Uterus (tissue), 4 donors: ENCODE measurements around the gene C3orf70. TPM values are rescaled to one million over a fixed set of nuclear protein-coding genes. Genes with fewer than 3 reads are reported as not detected.

Experiments
- DNase-seq, 2 donors: peaks; one replicate each; pipeline ENCODE4 v3.0.0-alpha.2; 2019 to 2020
- H3K27ac ChIP-seq, 2 donors: fragments of 200-600 bp; sonication (generic); 1 replicate in 1 of 2; 2 replicates in 1 of 2; pipeline ENCODE4 v1.5.1; 2016 to 2018
- H3K27me3 ChIP-seq, 2 donors: fragments of 200-600 bp; sonication (generic); one replicate each; pipeline ENCODE4 v1.5.1; 2018 to 2019; ENCODE audit warnings: control low read depth in 1 of 2
- H3K36me3 ChIP-seq, 2 donors: fragments of 200-600 bp; sonication (generic); one replicate each; pipeline ENCODE4 v1.5.1; 2019; ENCODE audit warnings: control low read depth in 1 of 2
- H3K4me1 ChIP-seq, 2 donors: fragments of 200-600 bp; sonication (generic); one replicate each; pipeline ENCODE4 v1.5.1; 2018 to 2019; ENCODE audit warnings: control low read depth in 1 of 2
- H3K4me3 ChIP-seq, 2 donors: fragments of 200-600 bp; sonication (generic); 1 replicate in 1 of 2; 2 replicates in 1 of 2; pipeline ENCODE4 v1.5.1; 2018 to 2019; ENCODE audit warnings: mild to moderate bottlenecking in 1 of 2
- H3K9me3 ChIP-seq, 2 donors: fragments of 200-600 bp; sonication (generic); one replicate each; pipeline ENCODE4 v1.5.1; 2019; ENCODE audit warnings: control low read depth in 1 of 2
- CTCF ChIP-seq, 4 experiments: fragments of 200-600 bp in 2 of 4; fragments of 450-650 bp in 2 of 4; sonication (generic) in 2 of 4; IDR thresholded peaks; one replicate each; pipeline ENCODE4 v1.5.1; 2016 to 2019; ENCODE audit warnings: antibody characterized with exemption in 4 of 4, mild to moderate bottlenecking in 2 of 4, moderate library complexity in 1 of 4
- POLR2A ChIP-seq, 2 donors: fragments of 450-650 bp; IDR thresholded peaks; one replicate each; pipeline ENCODE4 v1.6.1; 2016; ENCODE audit warnings: antibody characterized with exemption in 2 of 2, mild to moderate bottlenecking in 1 of 2, moderate library complexity in 1 of 2
- intact Hi-C: fragments of 100-400 bp; cut with DNase I; formaldehyde crosslinking; loops from one replicate; pipeline ENCODE4 v1.15.1; 2023; ENCODE audit warnings: low total_unique reads
- total RNA-seq, 4 donors: library from RNA; depleted of rRNA in 3 of 4; stranded (reverse); fragments of >200 nt in 3 of 4; gene quantifications; one replicate each; pipeline versions ENCODE4 v1.1.0 to v1.2.4, GENCODE V29; 2014 to 2023
- donor health status: DM: yes; HTN: yes; CAD: no.

The C3orf70 gene
- total RNA-seq, 4 donors from 2014 or later: 4.4 to 24.4 (median 16.9) TPM

GRCh38 chr3:185089343-185089742 lies 63.5 kb downstream of the C3orf70 start:
- TF ChIP-seq CTCF (IDR thresholded peaks at IDR 0.05) (no peak), POLR2A (IDR thresholded peaks at IDR 0.05) (no peak)
- H3K4me3 ChIP-seq: no peak overlapping the region
- no peaks in the 10 kb centered on the region for H3K36me3 ChIP-seq
- no peak overlapping the region for H3K27ac ChIP-seq
- H3K27me3 ChIP-seq: no peaks in the 10 kb centered on the region
- no peak for DNase-seq
- H3K4me1 ChIP-seq: peaks cover 0 to 3% of the 10 kb centered on the region in 2 donors
- no peaks in the 10 kb centered on the region for H3K9me3 ChIP-seq
- intact Hi-C loops: no loop called here

- no peaks in the 10 kb centered on the region for H3K27me3 ChIP-seq
- no peaks in the 10 kb centered on the region for H3K9me3 ChIP-seq
- DNase-seq: no peak
- no peaks in the 10 kb centered on the region for H3K36me3 ChIP-seq
- H3K4me1 ChIP-seq: peaks cover 0 to 3% of the 10 kb centered on the region in 2 donors
- no peak overlapping the region for H3K4me3 ChIP-seq
- TF ChIP-seq POLR2A (IDR thresholded peaks at IDR 0.05): no peak
- H3K27ac ChIP-seq: no peak overlapping the region
- intact Hi-C loops: no loop called here
Measured at GRCh38 chr3:185087419-185087818, 65.4 kb downstream of the C3orf70 start.

- no peaks in the 10 kb centered on the region for H3K27me3 ChIP-seq
- H3K9me3 ChIP-seq: no peaks in the 10 kb centered on the region
- DNase-seq: no peak
- TF ChIP-seq POLR2A (IDR thresholded peaks at IDR 0.05) (no peak), CTCF (IDR thresholded peaks at IDR 0.05) (peak in 3 of 4 experiments; percentile 28 to 42 (median 37))
- intact Hi-C loops: no loop called here
- H3K4me3 ChIP-seq: no peak overlapping the region
- H3K27ac ChIP-seq: peak overlapping the region in 1 of 2 donors; percentile 44
- H3K36me3 ChIP-seq: no peaks in the 10 kb centered on the region
- H3K4me1 ChIP-seq: peaks cover 0 to 3% of the 10 kb centered on the region in 2 donors
Measured at GRCh38 chr3:185084901-185085300, 68.0 kb downstream of the C3orf70 start.

- H3K27me3 ChIP-seq: no peaks in the 10 kb centered on the region
- no peaks in the 10 kb centered on the region for H3K9me3 ChIP-seq
- TF ChIP-seq CTCF (IDR thresholded peaks at IDR 0.05) (no peak), POLR2A (IDR thresholded peaks at IDR 0.05) (no peak)
- H3K4me1 ChIP-seq: no peaks in the 10 kb centered on the region
- peak overlapping the region in 1 of 2 donors; percentile 38 for H3K27ac ChIP-seq
- no peaks in the 10 kb centered on the region for H3K36me3 ChIP-seq
- no peak for DNase-seq
- intact Hi-C loops: no loop called here
- no peak overlapping the region for H3K4me3 ChIP-seq
Measured at GRCh38 chr3:185084402-185084801, 68.5 kb downstream of the C3orf70 start.

- intact Hi-C loops: no loop called here
- TF ChIP-seq POLR2A (IDR thresholded peaks at IDR 0.05) (no peak), CTCF (IDR thresholded peaks at IDR 0.05) (no peak)
- Histone ChIP-seq H3K4me1 (no peaks in the 10 kb centered on the region), H3K27me3 (no peaks in the 10 kb centered on the region), H3K36me3 (no peaks in the 10 kb centered on the region), H3K27ac (no peak overlapping the region), H3K9me3 (no peaks in the 10 kb centered on the region), H3K4me3 (no peak overlapping the region)
- DNase-seq: no peak
Measured at GRCh38 chr3:185082829-185083228, 70.0 kb downstream of the C3orf70 start.

GRCh38 chr3:185082149-185082548 lies 70.7 kb downstream of the C3orf70 start:
- Histone ChIP-seq H3K36me3 (no peaks in the 10 kb centered on the region), H3K9me3 (no peaks in the 10 kb centered on the region), H3K27me3 (no peaks in the 10 kb centered on the region), H3K4me1 (no peaks in the 10 kb centered on the region), H3K4me3 (no peak overlapping the region), H3K27ac (no peak overlapping the region)
- intact Hi-C loops: no loop called here
- no peak for DNase-seq
- TF ChIP-seq CTCF (IDR thresholded peaks at IDR 0.05) (no peak), POLR2A (IDR thresholded peaks at IDR 0.05) (no peak)
